A549 (cell line): ENCODE measurements around the gene SCGB1A1. TPM values are rescaled to one million over a fixed set of nuclear protein-coding genes. Genes with fewer than 3 reads are reported as not detected.
A peak's percentile ranks its signal among the peaks of the same experiment; 100 is the strongest.

Experiments used
- ATAC-seq, 2 experiments: fragments of 200-7000 bp in 1 of 2; fragments of >200 bp in 1 of 2; cut with Nextera tagmentation in 1 of 2; cut with Tn5 transposase in 1 of 2; 3 replicates each; pipeline versions ENCODE4 v1.8.0 to v1.9.1; 2018 to 2020; ENCODE audit warnings: mild to moderate bottlenecking in 1 of 2, moderate library complexity in 1 of 2
- CTCF ChIA-PET: fragments of 300-600 bp; sonication (Branson Sonifier 250); formaldehyde crosslinking; extraction: SDS; loops from one replicate; lab custom pipeline; 2021; ENCODE audit warnings: antibody characterized with exemption, inconsistent platforms; lab: Yijun Ruan, JAX
- POLR2A ChIA-PET: fragments of 350-600 bp; formaldehyde crosslinking; extraction: SDS; loops from one replicate; lab custom pipeline; 2021; ENCODE audit warnings: antibody characterized with exemption, inconsistent platforms; lab: Yijun Ruan, JAX
- DNase-seq, 2 experiments: peaks; one replicate each; pipeline versions ENCODE4 v3.0.0 to v3.0.0-alpha.2; 2011 to 2016; ENCODE audit warnings: low read depth in 1 of 2, low spot score in 1 of 2
- FAIRE-seq: peaks from 2 replicates; lab custom pipeline; 2011; peaks lifted over from hg19 to GRCh38; lab: Jason Lieb, UNC
- H3K27ac ChIP-seq, 2 experiments: fragments of >200 bp; sonication (Bioruptor Twin); formaldehyde crosslinking; 3 replicates each; pipeline ENCODE4 v1.5.1; 2016 to 2017
- H3K4me1 ChIP-seq: fragments of >200 bp; sonication (Bioruptor Twin); formaldehyde crosslinking; 3 replicates; pipeline ENCODE4 v1.6.1; 2016
- H3K4me2 ChIP-seq: fragments of >200 bp; sonication (Bioruptor Twin); formaldehyde crosslinking; 3 replicates; pipeline ENCODE4 v1.6.1; 2016
- H3K4me3 ChIP-seq: fragments of >200 bp; sonication (Bioruptor Twin); formaldehyde crosslinking; 3 replicates; pipeline ENCODE4 v1.5.1; 2016
- H3K9me3 ChIP-seq: fragments of >200 bp; sonication (Bioruptor Twin); formaldehyde crosslinking; 3 replicates; pipeline ENCODE4 v1.6.1; 2016
- ATOH8 ChIP-seq: fragments of 250-450 bp; sonication (Bioruptor Pico); IDR thresholded peaks from 2 replicates; pipeline ENCODE4 v1.5.0; 2020; ENCODE audit warnings: low read depth, mild to moderate bottlenecking, moderate library complexity
- CBX2 ChIP-seq: fragments of 200-600 bp; sonication (generic); IDR thresholded peaks from 2 replicates; pipeline ENCODE4 v1.6.1; 2016; ENCODE audit warnings: low read depth, mild to moderate bottlenecking, borderline replicate concordance
- CBX8 ChIP-seq: fragments of 200-600 bp; sonication (generic); IDR thresholded peaks from 2 replicates; pipeline ENCODE4 v1.6.1; 2016
- CEBPB ChIP-seq, 2 experiments: fragments of >200 bp in 1 of 2; sonication (Bioruptor Twin) in 1 of 2; formaldehyde crosslinking in 1 of 2; IDR thresholded peaks; 2 replicates each; pipeline ENCODE4 v1.6.1; 2012 to 2016
- E2F6 ChIP-seq: IDR thresholded peaks from 2 replicates; pipeline ENCODE4 v1.6.1; 2012; ENCODE audit warnings: low read depth, borderline replicate concordance
- EP300 ChIP-seq, 2 experiments: fragments of >200 bp; sonication (Bioruptor Twin); formaldehyde crosslinking; IDR thresholded peaks; 2 replicates in 1 of 2; 3 replicates in 1 of 2; pipeline ENCODE4 v1.6.1; 2016 to 2017
- FOSL2 ChIP-seq, 2 experiments: fragments of 450-650 bp in 1 of 2; fragments of >200 bp in 1 of 2; sonication (Bioruptor Twin) in 1 of 2; formaldehyde crosslinking; IDR thresholded peaks; 2 replicates each; pipeline versions ENCODE4 v1.5.0 to v1.6.1; 2016 to 2020; ENCODE audit warnings: mild to moderate bottlenecking in 1 of 2, moderate library complexity in 1 of 2
- FOXS1 ChIP-seq: fragments of 250-450 bp; sonication (Bioruptor Pico); IDR thresholded peaks from 2 replicates; pipeline ENCODE4 v1.5.0; 2020; ENCODE audit warnings: mild to moderate bottlenecking, moderate library complexity
- GATA3 ChIP-seq: IDR thresholded peaks from 2 replicates; pipeline ENCODE4 v1.6.1; 2012; ENCODE audit warnings: borderline replicate concordance
- HES2 ChIP-seq: fragments of >200 bp; sonication (Bioruptor Twin); formaldehyde crosslinking; IDR thresholded peaks from 2 replicates; pipeline ENCODE4 v1.6.1; 2016
- JUNB ChIP-seq: fragments of >200 bp; sonication (Bioruptor Twin); formaldehyde crosslinking; IDR thresholded peaks from 2 replicates; pipeline ENCODE4 v1.6.1; 2016
- KDM1A ChIP-seq: fragments of 200-600 bp; sonication (generic); IDR thresholded peaks from 2 replicates; pipeline ENCODE4 v1.6.1; 2016; ENCODE audit warnings: low read depth, mild to moderate bottlenecking
- MAFK ChIP-seq: fragments of 450-650 bp; IDR thresholded peaks from 2 replicates; pipeline ENCODE4 v1.6.1; 2014; ENCODE audit not compliant: partially characterized antibody
- MAZ ChIP-seq: fragments of 150-350 bp; IDR thresholded peaks from 2 replicates; pipeline ENCODE4 v1.6.1; 2014; ENCODE audit warnings: antibody characterized with exemption, low read depth, low read length, borderline replicate concordance
- MYC ChIP-seq: IDR thresholded peaks from 2 replicates; pipeline ENCODE4 v1.6.1; 2012; ENCODE audit warnings: mild to moderate bottlenecking, inconsistent platforms, low read length, improper control_type of control experiment, borderline replicate concordance
- NPAS2 ChIP-seq: fragments of 250-450 bp; sonication (Bioruptor Pico); IDR thresholded peaks from 2 replicates; pipeline ENCODE4 v1.8.0; 2022; ENCODE audit warnings: mild to moderate bottlenecking, moderate library complexity, borderline replicate concordance
- RARB ChIP-seq: fragments of 250-450 bp; sonication (Bioruptor Pico); IDR thresholded peaks from 2 replicates; pipeline ENCODE4 v1.8.0; 2021; ENCODE audit warnings: mild to moderate bottlenecking, moderate library complexity
- SREBF2 ChIP-seq: fragments of 450-650 bp; IDR thresholded peaks from 2 replicates; pipeline ENCODE4 v1.6.1; 2014; ENCODE audit warnings: mild to moderate bottlenecking, moderate library complexity
- WGBS: methylation state at CpG from one replicate; pipeline ENCODE4 v1.1.6; 2017; ENCODE audit errors: missing lambda C conversion rate; 5-methylcytosine and 5-hydroxymethylcytosine counted together
- polyA plus RNA-seq, 4 experiments: library from polyadenylated mRNA; depleted of rRNA in 3 of 4; stranded (reverse); fragments of >200 nt; fragmentation: RNase III in 1 of 4; extraction: RNeasy Plus Mini Kit Qiagen cat#74134 plus additional on column Dnase treatment in 1 of 4; gene quantifications; 2 replicates in 3 of 4; 3 replicates in 1 of 4; pipeline ENCODE4 v1.2.3, GENCODE V29; 2011 to 2017
- TF ChIP-seq, protein P1 (sequence below): IDR thresholded peaks from 2 replicates; pipeline ENCODE4 v1.6.1; 2012
- TF ChIP-seq, protein P2 (sequence below): fragments of 450-650 bp; IDR thresholded peaks from 2 replicates; pipeline ENCODE4 v1.6.1; 2014; ENCODE audit warnings: antibody characterized with exemption

SCGB1A1 gene
- polyA plus RNA-seq, 2 of the 4 experiments (the other 2 are of a cell fraction): 0.47 TPM; not detected in 1

DNA sequence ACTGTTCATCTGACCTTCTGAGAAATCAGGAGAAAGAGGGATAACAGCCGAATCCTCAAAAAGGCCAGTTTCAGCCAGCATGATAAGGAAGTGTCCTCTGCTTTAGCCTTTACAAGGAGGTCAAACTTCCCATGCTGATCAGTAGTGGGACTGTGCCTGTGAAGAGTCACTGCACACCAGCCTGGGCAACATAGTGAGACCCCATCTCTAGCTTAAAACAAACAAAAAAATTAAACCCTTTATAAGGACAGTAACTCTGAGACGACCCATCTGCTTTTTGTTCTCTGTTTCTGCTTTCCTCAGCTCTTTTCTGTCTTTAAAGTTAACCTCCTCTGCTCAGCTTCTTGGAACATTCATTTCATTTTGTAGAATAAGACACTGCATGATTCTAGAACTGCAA lies 49.7 kb downstream of the SCGB1A1 start:
- ATAC-seq (no peak), FAIRE-seq (no peak), DNase-seq (no peak)
- POLR2A ChIA-PET: no interaction called here
- Histone ChIP-seq H3K4me3 (no peak overlapping the region), H3K4me1 (peaks cover 33% of the 10 kb centered on the region), H3K9me3 (no peaks in the 10 kb centered on the region), H3K27ac (no peak overlapping the region), H3K4me2 (no peak overlapping the region)
- CTCF ChIA-PET: interaction anchor here (1.1 to 3.3 kb wide), 6 partner anchors 10 to 74 kb away, joined by 3 to 13 read pairs (median 7); no protein-coding TSS in a partner anchor
- 94% methylated on average over 2 of the region's 2 CpGs for WGBS
- no peak for TF ChIP-seq MAZ
- no peak for TF ChIP-seq ATOH8
- TF ChIP-seq CBX2: no peak
- no peak for TF ChIP-seq NPAS2
- no peak for TF ChIP-seq SREBF2
- peak; percentile 16 for TF ChIP-seq MAFK

DNA sequence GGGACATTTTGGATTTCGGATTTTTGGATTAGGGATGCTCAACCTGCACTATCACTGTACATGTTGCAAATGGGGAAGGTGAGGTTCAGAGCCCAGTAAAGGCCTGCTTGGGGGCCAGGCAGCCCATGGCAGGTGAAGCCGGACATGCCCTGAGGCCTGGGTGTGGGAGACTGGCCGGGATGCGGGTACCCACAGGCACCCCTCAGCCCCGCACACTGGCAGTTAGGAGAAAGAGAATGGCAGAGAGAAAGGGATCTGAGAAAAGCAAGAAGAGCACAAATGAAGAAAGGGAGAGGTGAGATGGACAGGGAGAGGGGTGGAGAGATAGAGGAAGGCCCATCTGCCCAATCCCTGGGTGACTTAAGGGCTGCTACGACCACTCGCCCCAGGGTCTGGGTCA lies 52.8 kb downstream of the SCGB1A1 start:
- WGBS: 95% methylated on average over 7 of the region's 7 CpGs
- H3K4me2 ChIP-seq: peak overlapping the region; percentile 72; the same call in 2 of the 3 replicates

DNA sequence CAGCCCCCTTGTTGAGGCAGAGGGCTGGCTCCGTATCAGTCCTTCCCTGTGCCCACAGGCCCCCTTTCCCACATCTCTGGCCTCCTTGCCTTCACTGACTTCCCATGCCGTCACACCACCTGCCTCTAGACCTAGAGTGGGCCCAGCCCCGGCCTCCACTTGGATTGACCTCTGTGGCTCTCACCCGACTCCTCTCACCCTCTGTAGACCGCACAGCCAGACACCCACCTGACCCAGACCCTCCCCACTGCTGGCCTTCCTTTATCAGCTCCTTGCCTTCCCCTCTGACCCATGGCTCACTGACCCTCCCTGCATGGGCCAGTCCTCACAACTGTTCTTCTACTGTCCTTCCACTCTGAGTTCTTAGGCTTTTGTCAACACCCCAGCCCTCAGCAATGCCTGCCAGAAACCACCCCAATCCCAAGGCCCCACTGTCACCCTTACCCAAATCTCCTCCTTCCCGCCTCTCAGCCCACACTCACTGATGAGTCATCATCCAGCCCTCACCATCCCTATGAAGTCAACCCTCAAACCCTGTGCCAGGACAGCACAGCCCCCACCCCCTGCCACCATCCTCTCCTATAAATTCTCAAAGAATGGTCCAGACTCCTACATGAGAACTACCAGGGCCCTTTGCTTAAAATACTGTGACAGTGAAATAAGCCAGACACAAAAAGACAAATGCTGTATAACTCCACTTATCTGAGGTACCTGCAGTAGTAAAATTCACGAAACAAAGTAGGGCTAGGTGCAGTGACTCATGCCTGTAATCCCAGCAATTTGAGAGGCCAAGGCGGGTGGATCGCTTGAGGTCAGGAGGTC lies 53.4 kb downstream of the SCGB1A1 start:
- ChIA-PET POLR2A (no interaction called here), CTCF (no interaction called here)
- Histone ChIP-seq H3K4me3 (no peak overlapping the region), H3K4me1 (peaks cover 29% of the 10 kb centered on the region), H3K9me3 (no peaks in the 10 kb centered on the region), H3K4me2 (peak overlapping the region; percentile 72), H3K27ac (peak overlapping the region; percentile 37 to 88; a peak in 5 of 6 replicates)
- WGBS: 52% methylated on average over 9 of the region's 9 CpGs
- DNase-seq (peak; percentile 54 to 57), FAIRE-seq (no peak), ATAC-seq (peak; percentile 76 to 87; a peak in 5 of 6 replicates)
- TF ChIP-seq GATA3: 0 out of 2 replicates have a peak, but pooled peaks have one; percentile 17
- TF ChIP-seq FOSL2 (IDR thresholded peaks at IDR 0.05): peak; percentile 24; the same call in 1 of the 2 replicates
- peak; percentile 91 for TF ChIP-seq FOSL2 (CRISPR knock-in tag; IDR thresholded peaks at IDR 0.05)
- TF ChIP-seq JUNB: peak; percentile 56; the same call in 1 of the 2 replicates
- TF ChIP-seq MYC: no peak
- TF ChIP-seq EP300 (IDR thresholded peaks at IDR 0.05): 0 out of 5 replicates have a peak, but pooled peaks of 1 of the 2 experiments have one; percentile 8
- 0 out of 2 replicates have a peak, but pooled peaks have one; percentile 63 for TF ChIP-seq E2F6
- TF ChIP-seq FOXS1: no peak
- peak in 1 of 2 experiments; percentile 16; a peak in 1 of 4 replicates for TF ChIP-seq CEBPB (IDR thresholded peaks at IDR 0.05)
- no peak for TF ChIP-seq KDM1A
- TF ChIP-seq, protein P1, sequence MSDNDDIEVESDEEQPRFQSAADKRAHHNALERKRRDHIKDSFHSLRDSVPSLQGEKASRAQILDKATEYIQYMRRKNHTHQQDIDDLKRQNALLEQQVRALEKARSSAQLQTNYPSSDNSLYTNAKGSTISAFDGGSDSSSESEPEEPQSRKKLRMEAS: peak; percentile 52; the same call in 1 of the 2 replicates
- TF ChIP-seq, protein P2, sequence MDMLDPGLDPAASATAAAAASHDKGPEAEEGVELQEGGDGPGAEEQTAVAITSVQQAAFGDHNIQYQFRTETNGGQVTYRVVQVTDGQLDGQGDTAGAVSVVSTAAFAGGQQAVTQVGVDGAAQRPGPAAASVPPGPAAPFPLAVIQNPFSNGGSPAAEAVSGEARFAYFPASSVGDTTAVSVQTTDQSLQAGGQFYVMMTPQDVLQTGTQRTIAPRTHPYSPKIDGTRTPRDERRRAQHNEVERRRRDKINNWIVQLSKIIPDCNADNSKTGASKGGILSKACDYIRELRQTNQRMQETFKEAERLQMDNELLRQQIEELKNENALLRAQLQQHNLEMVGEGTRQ: no peak

More for the DNA sequence above, 52.8 kb downstream of the SCGB1A1 start:
- H3K4me1 ChIP-seq: peaks cover 34% of the 10 kb centered on the region
- ATAC-seq (peak; percentile 45 to 63; a peak in 5 of 6 replicates), FAIRE-seq (no peak), DNase-seq (no peak)
- TF ChIP-seq CBX2: no peak
- no peak for TF ChIP-seq CBX8
- TF ChIP-seq GATA3: no peak
- TF ChIP-seq ATOH8: no peak
- no peak for TF ChIP-seq HES2
- no peak for TF ChIP-seq JUNB
- TF ChIP-seq FOXS1: no peak
- TF ChIP-seq RARB (CRISPR knock-in tag): no peak
- H3K9me3 ChIP-seq: no peaks in the 10 kb centered on the region
- H3K4me3 ChIP-seq: no peak overlapping the region
- H3K27ac ChIP-seq: peak overlapping the region; percentile 37 to 88; a peak in 5 of 6 replicates
- ChIA-PET CTCF (no interaction called here), POLR2A (no interaction called here)
